GM19463 (cell line): Measurements from ENCODE around the gene PRLR.

Experiments
- ATAC-seq: cut with Tn5 transposase; IDR thresholded peaks from one replicate; pipeline ENCODE4 v1.9.1; 2021; ENCODE audit warnings: mild to moderate bottlenecking, moderate library complexity; ENCODE audit not compliant: unreplicated experiment

PRLR gene

GRCh38 chr5:35009657-35010056 is 220.6 kb downstream of the PRLR start:
- ATAC-seq, result no peak

GRCh38 chr5:35009019-35009418 is 221.3 kb downstream of the PRLR start:
- ATAC-seq, result no peak

- no peak for ATAC-seq
Observed at GRCh38 chr5:35004771-35005170, 225.5 kb downstream of the PRLR start.

GRCh38 chr5:35004200-35004599 is 226.1 kb downstream of the PRLR start:
- no peak for ATAC-seq

GRCh38 chr5:35003018-35003957 is 227.0 kb downstream of the PRLR start:
- peak; percentile 63 for ATAC-seq

GRCh38 chr5:35002459-35002858 is 227.8 kb downstream of the PRLR start:
- no peak for ATAC-seq

GRCh38 chr5:35001842-35002241 is 228.4 kb downstream of the PRLR start:
- no peak for ATAC-seq
